ENCODE results near the gene C10orf62.

- TF ChIP-seq CTCF (IDR thresholded peaks at IDR 0.05; ENCODE audit: extremely low read depth in 1 of 2, insufficient read depth in 1 of 2, low read depth in 1 of 2, low read length in 2 of 2) (no peak), POLR2A (IDR thresholded peaks at IDR 0.05; ENCODE audit: low read depth, low read length) (no peak), POLR2AphosphoS5 (IDR thresholded peaks at IDR 0.05; ENCODE audit: insufficient read depth, low read depth, low read length) (no peak)
Measured at GRCh38 chr10:97584798-97585438, 4.6 kb upstream of the C10orf62 start.

Data from endothelial cell of umbilical vein (primary cell).